Central memory CD4-positive, alpha-beta T cell (primary cell): ENCODE results near the gene SSTR3.
"Not testable (repeated sequence)": the region's sequence is repeated elsewhere in the genome, so short reads cannot be mapped to it uniquely, and the experiment has no call there.

Source experiments
- DNase-seq: peaks from one replicate; pipeline ENCODE4 v3.0.0; 2022
- total RNA-seq, 3 experiments: gene quantifications; one replicate each; lab custom pipeline; 2026; lab: John Stamatoyannopoulos, UW

Gene SSTR3
- total RNA-seq, result 2.5 to 11.5 (median 11.4) reads per million in 3 experiments

DNA sequence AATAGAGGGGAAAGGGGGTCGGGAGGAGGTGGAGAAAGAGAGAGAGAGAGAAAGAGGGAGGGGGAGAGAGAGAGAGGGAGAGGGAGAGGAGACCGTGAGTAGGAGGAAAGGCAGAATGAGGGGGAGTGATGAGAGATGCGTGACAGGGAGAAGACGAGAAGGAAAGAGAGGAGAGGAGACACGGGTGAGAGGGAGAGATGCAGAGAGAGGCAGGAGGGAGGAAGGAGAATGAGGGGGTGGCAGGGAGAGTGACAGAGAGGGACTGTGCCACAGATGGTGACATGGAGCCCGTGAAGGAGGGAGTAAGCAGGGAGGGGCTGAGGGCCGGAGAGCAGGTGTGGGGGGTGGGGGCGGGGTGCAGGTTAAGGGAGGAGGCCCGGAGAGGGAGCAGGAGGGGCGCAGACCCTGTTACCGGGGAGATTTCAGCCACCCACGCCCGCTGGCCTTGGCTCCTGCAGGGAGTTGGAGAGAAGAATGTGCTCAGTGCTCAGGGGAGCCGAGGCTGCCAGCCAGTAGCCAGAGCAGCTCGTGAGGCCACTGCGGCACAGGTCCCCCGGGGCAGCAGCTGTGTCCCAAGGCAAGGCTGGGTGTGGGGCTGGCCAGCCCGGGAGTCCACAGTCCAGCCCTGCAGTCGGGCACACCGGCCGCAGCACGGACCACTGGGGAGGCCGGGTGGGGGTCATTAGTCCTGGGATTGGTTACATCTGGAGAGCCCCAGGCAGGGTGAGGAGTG, at the start of gene SSTR3:
TSS of gene SSTR3 (minus strand) at position 304 of the 733 bp plus-strand sequence. CDS start 4,674 bp downstream, outside the sequence.
- no peak for DNase-seq

DNA sequence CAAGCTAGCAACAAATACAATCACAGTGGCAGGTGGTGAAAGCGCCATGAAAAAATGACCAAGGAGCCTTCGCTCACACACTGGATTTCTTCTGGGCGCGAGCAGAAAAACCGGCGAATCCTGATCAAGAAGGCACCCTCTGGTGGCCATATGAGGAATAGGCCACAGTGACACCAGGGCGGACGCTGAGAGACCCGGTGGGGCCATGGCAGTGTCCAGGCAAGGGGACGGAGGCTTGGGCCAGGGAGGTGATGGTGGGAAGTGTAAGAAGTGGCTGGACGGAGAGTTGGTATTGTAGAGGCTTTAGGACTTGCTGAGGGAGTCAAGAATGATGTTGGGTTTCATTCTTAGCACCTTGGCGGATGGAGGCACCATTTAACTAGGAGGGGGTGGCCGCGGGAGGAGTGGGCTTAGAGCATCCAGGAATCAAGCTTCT, 48.6 kb upstream of the SSTR3 start:
- DNase-seq, result peak; percentile 60

DNA sequence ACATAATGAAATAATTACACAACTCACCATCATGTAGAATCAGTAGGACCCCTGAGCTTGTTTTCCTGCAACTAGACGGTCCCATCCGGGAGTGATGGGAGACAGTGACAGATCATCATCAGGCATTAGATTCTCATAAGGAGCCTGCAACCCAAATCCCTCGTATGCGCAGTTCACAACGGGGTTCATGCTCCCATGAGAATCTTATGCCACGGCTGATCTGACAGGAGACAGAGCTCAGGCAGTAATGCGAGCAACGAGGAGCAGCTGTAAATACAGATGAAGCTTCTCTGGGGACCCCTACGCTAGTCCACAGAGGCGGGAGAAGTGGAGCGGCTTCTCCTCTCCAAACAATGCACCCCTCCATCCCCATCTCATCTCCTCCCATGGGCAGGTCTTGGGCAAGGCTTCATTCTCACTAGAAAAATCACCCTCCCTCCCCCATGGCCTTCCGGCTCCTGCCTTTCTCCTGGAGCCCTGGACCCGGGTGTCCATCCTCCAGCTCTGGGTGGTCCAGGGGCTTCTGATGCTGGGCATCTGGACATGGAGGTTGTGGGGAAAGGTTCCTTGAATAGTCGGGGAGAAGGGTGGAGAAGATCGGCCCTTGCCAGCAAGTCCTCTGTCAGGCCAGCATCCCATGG, 48.0 kb upstream of the SSTR3 start:
- DNase-seq, result no peak

DNA sequence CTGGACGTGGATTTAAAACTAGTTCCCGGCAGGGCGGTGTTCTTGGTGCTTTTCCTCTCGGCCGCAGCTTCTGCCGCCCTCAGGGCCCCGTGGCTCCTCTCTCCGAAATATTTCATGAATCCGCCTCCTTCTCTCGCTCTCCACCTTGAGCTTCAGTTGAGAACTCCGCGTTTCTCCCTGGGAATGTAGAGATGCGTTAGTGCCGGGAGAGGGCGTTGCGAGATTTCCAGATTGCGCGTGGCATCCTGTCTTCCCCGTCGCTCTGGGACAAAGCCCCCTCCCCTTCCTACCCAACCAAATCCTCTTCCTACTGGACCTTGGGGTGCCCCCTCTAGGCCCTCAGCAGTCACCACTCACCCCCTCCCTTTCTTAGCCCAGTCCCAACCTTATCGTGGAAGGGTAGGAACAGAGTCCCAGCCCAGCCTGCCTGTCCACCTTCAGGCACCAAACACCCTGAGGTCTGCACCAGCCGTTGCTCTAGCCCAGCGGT, 47.3 kb upstream of the SSTR3 start:
- DNase-seq, result no peak

DNA sequence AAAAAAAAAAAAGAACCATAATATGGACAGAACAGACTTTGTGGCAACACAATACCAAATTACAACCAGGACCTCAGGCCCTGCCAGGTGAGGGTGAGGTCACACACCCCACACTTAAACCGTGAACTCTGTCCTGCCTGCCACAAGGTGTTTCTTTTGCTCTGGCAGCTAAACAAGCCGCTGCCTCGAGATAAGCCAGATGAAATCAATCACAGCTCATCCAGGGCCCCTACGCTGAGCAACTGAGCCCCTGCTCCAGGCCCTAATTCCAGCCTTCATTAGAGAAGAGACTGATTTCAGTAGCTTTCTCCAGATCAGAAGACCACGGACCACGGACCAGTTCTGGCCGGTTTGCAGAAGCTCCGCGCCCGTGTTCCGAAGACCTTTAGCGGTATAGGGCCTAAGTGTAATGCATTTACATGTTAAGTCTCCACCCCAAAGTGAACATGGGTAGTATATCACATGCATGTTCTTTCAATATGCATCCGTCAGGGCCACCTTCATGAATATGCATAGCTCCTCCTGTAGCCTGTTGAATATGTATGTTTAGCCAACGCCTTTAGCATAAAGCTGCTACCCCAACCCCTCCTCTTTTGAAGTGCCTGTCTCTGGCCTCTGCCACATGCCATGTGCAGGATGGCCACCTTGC, 46.6 kb upstream of the SSTR3 start:
- DNase-seq, result no peak

DNA sequence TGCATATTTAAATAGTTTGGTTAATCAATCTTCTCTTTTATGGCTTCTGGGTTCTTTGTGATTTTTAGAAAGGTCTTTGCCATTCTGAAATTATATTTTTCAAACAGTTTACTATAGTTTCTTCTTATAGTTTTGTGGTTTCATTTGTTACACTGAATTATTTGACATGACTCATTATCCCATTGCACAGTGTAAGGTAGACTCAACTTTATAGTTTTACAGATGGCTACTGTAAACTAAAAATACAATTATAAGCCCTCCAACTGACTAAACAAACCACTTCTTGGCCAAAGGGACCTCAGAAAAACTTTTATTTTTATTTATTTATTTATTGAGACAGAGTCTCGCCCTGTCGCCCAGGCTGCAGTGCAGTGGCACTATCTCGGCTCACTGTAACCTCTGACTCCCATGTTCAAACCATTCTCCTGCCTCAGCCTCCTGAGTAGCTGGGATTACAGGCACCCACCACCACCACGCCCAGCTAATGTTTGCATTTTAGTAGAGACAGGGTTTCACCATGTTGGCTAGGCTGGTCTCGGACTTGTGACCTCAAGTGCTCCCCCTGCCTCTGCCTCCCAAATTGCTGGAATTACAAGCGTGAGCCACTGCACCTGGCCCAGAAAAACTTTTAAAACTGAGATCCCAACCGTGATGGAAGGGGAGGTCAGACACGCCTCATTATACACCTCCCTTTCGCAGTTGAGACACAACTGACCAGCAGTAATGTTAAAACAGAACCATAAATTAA, 45.9 kb upstream of the SSTR3 start:
- no peak for DNase-seq

DNA sequence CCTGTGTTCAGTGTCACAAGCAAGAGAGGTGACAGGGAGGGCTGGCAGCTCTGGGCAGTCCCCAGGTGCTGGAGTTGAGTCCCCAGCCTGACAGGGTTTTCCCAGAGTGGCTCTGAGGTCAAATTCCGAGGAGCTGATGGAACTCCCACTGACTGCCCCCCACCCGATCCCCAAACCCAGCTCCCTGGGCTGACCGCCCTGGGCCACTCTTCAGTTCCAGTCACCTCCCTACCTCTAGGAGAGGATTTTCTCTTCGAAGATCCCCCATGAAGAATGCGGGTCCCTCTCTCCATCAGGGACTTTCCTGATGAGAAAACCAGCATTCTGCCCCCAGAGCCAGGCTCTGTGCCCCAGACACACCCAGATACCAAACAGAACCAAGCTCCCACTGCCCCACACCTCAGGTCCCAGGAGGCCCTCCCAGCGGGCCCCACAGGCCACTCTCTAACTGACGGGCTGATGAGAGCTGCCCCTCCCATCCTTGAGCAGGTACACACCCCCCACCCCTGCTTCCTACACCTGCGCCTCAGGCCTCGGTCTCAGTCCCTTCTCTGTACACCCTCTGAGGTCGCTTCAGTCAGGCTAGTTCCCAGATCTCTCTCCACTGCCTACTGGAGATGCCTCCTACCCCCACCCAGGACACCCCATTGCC, 43.9 kb upstream of the SSTR3 start:
- no peak for DNase-seq

DNA sequence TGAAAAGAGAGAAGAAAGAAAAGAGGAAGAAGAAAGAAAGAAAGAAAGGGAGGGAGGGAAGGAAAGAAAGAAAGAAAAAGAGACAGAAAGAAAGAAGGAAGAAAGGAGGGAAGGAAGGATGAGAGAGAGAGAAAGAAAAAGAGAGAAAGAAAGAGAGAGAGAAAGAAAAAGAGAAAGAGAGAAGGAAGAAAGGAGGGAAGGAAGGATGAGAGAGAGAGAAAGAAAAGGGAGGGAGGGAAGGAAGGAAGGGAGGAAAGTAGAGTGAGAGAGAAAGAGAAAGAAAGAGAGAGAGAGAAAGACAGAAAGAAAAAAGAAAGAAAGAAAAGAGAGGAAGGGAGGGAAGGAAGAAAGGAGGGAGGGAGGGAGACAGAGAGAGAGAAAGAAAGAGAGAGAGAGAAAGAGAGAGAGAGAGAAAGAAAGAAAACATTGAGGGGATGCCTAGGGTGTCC, 43.3 kb upstream of the SSTR3 start:
- DNase-seq, result no peak

DNA sequence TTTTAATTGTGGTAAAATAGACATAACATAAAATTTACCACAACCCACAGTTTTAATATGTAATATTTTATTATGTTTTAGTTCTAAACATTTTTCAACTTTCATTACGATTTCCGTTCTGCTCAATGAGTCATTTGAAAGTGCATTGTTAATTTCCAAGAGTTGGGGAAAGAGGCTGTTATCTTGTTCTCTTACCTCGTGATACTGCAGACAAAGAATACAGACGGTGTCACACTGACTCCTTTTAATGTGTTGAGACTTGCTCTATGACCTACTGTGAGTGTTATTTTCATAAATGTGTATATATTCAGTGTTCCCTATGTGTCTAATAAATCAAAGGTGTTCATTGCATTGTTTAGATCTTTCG, 42.6 kb upstream of the SSTR3 start:
- no peak for DNase-seq

DNA sequence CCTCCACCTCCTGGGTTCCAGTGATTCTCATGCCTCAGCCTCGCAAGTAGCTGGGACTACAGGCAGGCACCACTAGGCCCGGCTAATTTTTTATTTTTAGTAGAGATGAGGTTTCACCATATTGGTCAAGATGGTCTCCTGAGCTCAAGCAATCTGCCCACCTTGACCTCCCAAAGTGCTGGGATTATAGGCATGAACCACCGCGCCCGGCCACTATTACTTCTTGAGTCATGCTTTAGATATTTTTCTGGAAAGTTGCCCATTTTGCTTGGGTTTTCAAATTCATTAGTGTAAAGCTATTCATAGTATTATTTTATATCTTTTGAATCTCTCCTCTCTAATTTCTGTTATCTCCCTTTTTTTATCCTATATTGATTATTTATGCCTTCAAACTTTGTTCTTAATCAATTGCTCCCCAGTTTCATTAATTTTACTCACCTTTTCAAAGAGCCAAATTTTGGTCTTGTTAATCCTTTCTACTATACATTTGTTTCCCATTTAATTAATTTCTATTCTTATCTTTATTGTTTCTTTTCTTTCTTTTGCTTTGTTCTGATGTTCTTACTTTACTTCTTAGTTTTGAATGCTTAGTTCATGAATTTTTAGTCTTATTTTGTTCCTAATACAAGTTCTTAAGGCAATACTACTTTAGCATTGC, 42.1 kb upstream of the SSTR3 start:
- no peak for DNase-seq

DNA sequence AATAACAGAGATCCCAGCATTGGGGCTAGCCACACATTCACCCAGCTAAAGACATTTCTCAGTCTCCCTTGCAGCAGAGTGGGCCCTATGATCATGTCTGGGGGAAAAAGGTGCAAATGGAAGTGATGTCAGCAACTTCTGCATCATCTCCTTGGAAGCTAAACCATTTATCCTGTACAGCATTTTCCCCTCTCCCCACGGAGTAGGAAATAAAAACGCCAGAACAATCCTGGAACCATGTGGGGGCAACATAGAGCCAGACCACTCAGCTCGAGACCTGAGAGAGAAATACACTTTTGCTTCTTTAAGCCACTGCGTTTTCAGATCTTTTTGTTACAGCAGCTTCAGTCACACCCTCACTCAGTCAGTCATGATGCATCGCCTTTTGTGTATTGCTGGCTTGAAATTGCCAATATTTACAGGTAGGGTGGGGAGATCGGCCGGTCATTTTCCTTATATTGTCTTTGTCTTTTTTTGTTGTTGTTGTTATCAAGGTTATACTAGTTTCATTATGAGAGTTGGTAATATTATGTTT, 40.9 kb upstream of the SSTR3 start:
- no peak for DNase-seq

DNA sequence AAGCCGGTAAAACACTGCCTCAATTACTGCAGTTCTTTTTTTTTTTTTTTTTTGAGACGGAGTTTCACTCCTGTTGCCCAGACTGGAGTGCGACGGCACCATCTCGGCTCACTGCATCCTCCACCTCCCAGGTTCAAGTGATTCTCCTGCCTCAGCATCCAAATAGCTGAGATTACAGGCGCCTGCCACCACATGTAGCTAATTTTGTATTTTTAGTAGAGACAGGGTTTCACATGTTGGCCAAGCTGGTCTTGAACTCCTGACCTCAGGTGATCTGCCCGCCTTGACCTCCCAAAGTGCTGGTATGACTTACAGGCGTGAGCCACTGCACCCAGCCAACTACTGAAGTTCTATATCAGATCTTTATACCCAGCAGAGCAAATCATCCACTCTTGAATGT, 39.6 kb upstream of the SSTR3 start:
- not testable (repeated sequence) for DNase-seq

DNA sequence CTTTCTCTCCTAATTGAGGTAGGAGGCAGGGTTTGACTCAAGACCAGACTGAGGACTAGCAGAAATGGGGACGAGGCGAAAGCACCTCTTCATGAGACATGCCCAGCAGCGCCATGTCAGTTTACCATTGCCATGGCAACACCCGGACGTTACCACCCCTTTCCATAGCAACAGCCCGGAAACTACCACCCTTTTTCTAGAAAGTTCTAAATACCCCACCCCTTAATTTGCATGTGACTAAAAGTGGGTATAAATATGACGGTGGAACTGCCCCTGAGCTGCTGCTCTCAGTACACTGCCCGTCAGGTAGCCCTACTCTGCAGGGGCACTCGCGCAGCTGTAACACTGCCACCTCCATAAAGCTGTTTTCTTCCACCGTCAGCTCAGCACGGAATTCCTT, 37.7 kb upstream of the SSTR3 start:
- no peak for DNase-seq

DNA sequence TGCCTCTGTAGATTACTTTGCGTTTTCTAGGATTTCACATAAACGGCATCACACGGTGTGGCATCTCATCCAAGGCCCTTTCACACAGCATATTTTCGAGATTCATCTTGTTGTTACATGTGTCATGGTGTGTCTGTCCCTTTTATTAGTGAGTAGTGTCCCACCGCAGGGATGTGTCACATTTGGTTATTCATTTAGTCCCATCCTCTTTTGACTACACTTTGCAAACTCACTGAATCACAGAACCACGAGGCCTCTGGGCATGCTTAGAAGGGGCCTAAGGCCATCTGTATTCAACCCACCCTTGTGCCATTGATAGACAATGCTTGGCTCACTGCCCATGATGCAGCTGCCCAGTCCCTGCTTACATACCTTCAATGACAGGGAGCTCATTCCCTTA, 36.0 kb upstream of the SSTR3 start:
- no peak for DNase-seq

DNA sequence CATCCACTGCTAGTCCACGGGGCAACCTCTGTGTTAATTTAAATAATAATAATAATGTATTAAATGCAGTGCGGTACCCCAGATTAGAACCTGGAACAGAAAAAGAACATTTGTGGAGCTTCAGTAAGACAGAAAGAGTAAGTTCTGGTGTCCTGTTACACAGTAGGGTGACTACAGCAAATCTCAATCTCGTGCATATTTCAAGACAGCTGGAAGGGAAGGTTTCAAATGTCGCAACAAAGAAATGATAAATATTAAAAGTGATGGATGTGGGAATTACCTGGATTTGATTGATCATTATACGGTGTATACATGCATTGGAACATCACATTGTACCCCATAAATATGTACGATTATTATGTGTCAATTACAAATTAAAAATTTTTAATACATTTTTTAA, 33.5 kb upstream of the SSTR3 start:
- DNase-seq, result no peak

DNA sequence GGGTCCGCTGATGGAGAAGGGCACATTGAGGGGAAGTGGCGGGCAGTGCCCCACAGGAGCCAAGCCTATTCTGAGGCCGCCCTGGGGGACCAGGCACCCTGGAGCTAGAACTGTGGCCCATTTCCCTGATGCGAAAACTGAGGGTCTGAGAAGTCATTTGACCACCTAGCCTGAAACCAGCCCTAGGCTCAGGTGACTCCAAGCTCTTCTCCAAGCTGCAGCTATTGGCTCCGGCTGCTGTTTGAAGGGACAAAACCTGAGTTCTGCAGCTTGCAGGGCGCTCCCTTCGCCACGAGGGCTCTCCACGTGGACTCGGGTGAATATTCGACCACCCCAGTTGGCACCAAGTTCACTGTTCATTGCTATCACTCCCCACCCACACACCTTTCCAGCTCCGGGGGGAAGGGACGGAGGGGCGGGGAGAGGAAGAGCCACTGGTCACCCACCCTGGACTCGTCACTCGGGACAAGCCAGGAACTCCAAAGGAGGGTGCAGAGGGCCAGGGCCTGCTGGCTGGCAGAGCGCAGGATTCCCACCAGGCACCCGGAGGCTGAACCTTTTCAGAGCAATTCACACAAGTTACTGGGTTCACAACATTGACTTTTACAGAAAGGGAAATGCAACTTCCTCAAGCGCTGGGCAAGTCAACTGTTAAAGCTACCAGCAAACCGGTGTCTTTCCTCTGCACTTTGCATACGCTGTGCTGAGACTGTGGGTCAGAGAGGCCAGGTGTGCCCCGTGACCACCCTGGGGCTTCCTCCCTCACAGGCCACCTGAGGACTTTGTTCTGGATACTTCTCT, 32.8 kb upstream of the SSTR3 start:
- DNase-seq, result no peak

DNA sequence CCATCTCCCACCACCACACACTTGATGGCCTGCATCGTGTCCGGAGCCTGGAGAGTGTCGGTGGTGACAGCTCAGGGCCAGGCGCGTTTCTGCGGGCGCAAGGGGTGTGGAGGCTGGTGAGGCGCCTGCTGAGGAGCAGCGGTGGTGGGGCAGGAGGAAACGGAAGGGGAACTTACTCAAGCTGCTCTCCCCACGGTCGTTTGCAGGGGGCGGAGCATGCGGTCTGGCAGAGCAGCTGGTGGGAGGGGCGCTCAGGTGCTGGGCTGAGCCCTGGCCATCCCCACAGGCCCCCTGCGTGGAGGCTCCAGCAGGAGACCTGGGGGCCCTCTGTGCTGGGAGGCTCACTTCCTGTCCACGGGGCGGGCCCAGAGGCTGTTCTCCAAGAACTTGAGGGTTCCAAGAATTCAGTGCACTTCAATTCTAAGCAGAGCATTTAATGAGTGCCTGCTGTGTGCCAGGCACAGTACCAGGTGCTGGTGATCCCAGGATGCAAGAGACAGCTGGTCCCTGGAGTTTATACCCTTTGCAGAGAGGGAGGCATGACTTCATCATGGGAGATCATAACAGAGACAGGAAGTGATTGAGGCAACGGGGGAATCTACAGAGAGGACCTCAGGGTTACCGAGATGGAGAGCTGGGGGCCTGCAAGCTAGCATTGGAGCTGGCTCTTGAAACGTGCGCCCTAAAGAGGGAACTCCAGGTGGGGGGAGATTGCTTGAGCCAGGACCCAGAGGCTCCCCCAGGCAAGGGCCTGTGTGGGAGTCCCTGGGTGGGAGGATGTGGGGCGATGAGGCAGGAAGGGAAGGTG, 32.0 kb upstream of the SSTR3 start, which contains the start of gene RAC2:
TSS of gene RAC2 (minus strand) at position 156 of the 808 bp plus-strand sequence. CDS start at position 35, 121 bp downstream.
- peak; percentile 77 for DNase-seq

DNA sequence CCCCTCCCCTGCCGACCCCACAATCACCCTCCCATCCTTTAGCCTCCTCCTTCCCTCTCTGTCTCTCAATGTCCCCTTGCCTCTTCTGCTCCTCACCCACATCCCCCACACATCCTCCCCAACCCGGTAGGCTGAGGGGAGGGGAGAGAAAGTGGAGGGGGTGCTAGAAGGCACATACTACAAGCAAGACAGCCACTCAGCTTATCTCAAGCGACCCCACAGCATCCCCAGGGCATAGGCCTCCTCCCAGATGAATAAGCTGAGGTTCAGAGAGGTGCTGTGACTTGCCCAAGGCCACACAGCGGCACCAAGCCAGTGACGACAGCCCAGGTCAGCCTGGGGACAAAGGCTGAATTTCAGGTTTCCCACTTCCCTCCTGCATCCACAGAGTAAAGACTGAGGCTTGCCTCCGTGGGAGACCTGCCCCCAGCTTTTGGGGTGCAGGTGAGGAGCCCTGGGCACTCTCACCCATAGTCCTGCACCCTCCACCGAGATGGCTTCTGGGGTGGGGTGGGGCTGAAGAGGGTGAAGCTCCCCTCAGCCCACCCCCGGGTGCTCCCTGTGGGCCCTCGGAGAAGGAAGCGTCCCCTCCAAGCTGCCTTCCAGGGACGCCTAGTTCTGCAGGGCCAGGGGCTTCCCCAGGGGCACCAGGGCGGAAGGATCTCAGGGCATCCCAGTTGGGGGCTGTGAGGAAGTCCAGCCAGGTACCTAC, 31.3 kb upstream of the SSTR3 start:
- no peak for DNase-seq

DNA sequence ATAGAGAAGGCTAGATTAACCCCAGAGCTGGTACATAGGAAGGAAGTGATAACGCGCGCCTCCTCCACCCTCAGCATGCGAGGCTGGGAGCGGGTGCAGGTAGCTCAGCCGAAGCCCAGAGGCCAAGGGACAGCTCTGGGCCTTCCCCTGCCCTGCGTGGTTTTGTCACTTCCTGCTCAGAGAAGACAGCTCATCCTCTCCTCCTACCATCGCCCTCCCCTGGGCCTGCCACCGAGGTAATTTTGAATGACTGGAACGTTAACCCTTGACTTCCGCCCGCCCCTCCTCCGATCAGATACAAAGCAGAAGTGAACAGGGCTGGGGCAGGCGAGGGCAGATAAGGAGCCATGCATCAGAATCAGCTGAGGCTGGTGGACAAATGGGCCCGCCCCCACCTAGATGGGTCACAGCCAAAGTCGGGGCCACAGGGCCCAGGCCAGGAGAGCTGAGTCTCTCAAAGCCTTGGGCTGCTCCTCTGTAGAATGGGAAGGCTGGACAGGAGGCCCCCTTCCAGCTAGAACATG, 30.2 kb upstream of the SSTR3 start:
- DNase-seq, result peak; percentile 90
